Stimulated activated CD8-positive, alpha-beta memory T cell treated with anti-CD3 and anti-CD28 coated beads, Interleukin-15, amount 100 ng/mL, for 4 hours (primary cell): ENCODE data around the gene EFNB1.

ENCODE experiments used
- DNase-seq, 2 donors: peaks; one replicate each; pipeline ENCODE4 v3.0.0-alpha.2; 2020; ENCODE audit warnings: low read depth in 2 of 2

Gene EFNB1

GRCh38 chrX:68843992-68844391, 15.2 kb downstream of the EFNB1 start:
- no peak for DNase-seq

- no peak for DNase-seq
Observed at GRCh38 chrX:68844581-68844980, 15.8 kb downstream of the EFNB1 start.

GRCh38 chrX:68846536-68846935, 17.7 kb downstream of the EFNB1 start:
- DNase-seq, result no peak

GRCh38 chrX:68847172-68847571, 18.4 kb downstream of the EFNB1 start:
- no peak for DNase-seq

- DNase-seq, result no peak
Observed at GRCh38 chrX:68848189-68848940, 19.5 kb downstream of the EFNB1 start.

GRCh38 chrX:68851082-68851481, 22.3 kb downstream of the EFNB1 start:
- no peak for DNase-seq

- no peak for DNase-seq
Observed at GRCh38 chrX:68852046-68852445, 23.2 kb downstream of the EFNB1 start.

GRCh38 chrX:68853665-68854251, 24.9 kb downstream of the EFNB1 start:
- DNase-seq, result no peak

- DNase-seq, result no peak
Observed at GRCh38 chrX:68865300-68865699, 36.5 kb downstream of the EFNB1 start.

GRCh38 chrX:68865926-68866325, 37.1 kb downstream of the EFNB1 start:
- no peak for DNase-seq

GRCh38 chrX:68867458-68868112, 38.8 kb downstream of the EFNB1 start:
- DNase-seq, result no peak

- DNase-seq, result no peak
Observed at GRCh38 chrX:68868316-68868715, 39.5 kb downstream of the EFNB1 start.

- no peak for DNase-seq
Observed at GRCh38 chrX:68868902-68869800, 40.3 kb downstream of the EFNB1 start.

GRCh38 chrX:68870357-68870756, 41.5 kb downstream of the EFNB1 start:
- DNase-seq, result no peak

- no peak for DNase-seq
Observed at GRCh38 chrX:68872171-68872570, 43.4 kb downstream of the EFNB1 start.

- DNase-seq, result no peak
Observed at GRCh38 chrX:68874076-68874475, 45.3 kb downstream of the EFNB1 start.

- no peak for DNase-seq
Observed at GRCh38 chrX:68876731-68877130, 47.9 kb downstream of the EFNB1 start.

- no peak for DNase-seq
Observed at GRCh38 chrX:68877606-68878005, 48.8 kb downstream of the EFNB1 start.

- no peak for DNase-seq
Observed at GRCh38 chrX:68878977-68879645, 50.3 kb downstream of the EFNB1 start.

- no peak for DNase-seq
Observed at GRCh38 chrX:68880846-68881552, 52.2 kb downstream of the EFNB1 start.

GRCh38 chrX:68881911-68882310, 53.1 kb downstream of the EFNB1 start:
- no peak for DNase-seq
